OCI-LY7 (cell line): Measurements from ENCODE around the gene RPH3AL. TPM values are rescaled to one million over a fixed set of nuclear protein-coding genes. Genes with fewer than 3 reads are reported as not detected.

ENCODE experiments used
- BruUV-seq: library from RNA; stranded (reverse); fragments of 400-500 nt; replicated peaks from 2 replicates; lab custom pipeline; 2021; lab: Mats Ljungman, UMichigan
- CTCF ChIA-PET: fragments of 300-600 bp; sonication (Branson Sonifier 250); formaldehyde crosslinking; loops from one replicate; lab custom pipeline; 2022; ENCODE audit warnings: antibody characterized with exemption; ENCODE audit not compliant: unreplicated experiment; lab: Charles Lee
- POLR2A ChIA-PET: fragments of 300-600 bp; sonication (Branson Sonifier 250); formaldehyde crosslinking; loops from one replicate; lab custom pipeline; 2022; ENCODE audit warnings: antibody characterized with exemption; lab: Charles Lee
- DNase-seq: peaks from one replicate; pipeline ENCODE4 v3.0.0-alpha.2; 2015; ENCODE audit warnings: low spot score
- H2AFZ ChIP-seq: fragments of 200-600 bp; sonication (generic), shearing (Covaris generic); 2 replicates; pipeline ENCODE4 v1.6.1; 2014; ENCODE audit warnings: mild to moderate bottlenecking, antibody characterized with exemption, low read length, moderate library complexity
- H3K27ac ChIP-seq: fragments of 200-600 bp; sonication (generic); 2 replicates; pipeline ENCODE4 v1.5.1; 2014; ENCODE audit warnings: mixed run types, low read depth, mild to moderate bottlenecking, moderate library complexity, low read length, inconsistent platforms; ENCODE audit not compliant: poor library complexity, severe bottlenecking
- H3K36me3 ChIP-seq: fragments of 200-600 bp; sonication (generic); 2 replicates; pipeline ENCODE4 v1.6.1; 2014; ENCODE audit warnings: mild to moderate bottlenecking, antibody characterized with exemption, low read length, moderate library complexity, mixed read lengths; ENCODE audit not compliant: insufficient read depth
- H3K4me1 ChIP-seq: fragments of 200-600 bp; sonication (generic); 2 replicates; pipeline ENCODE4 v1.5.1; 2014; ENCODE audit warnings: mild to moderate bottlenecking, low read length; ENCODE audit not compliant: insufficient read depth, poor library complexity, severe bottlenecking
- H3K4me2 ChIP-seq: fragments of 200-600 bp; sonication (generic); 2 replicates; pipeline ENCODE4 v1.6.1; 2014; ENCODE audit warnings: mild to moderate bottlenecking, low read length
- H3K4me3 ChIP-seq: fragments of 200-600 bp; sonication (generic); 2 replicates; pipeline ENCODE4 v1.5.1; 2014; ENCODE audit warnings: mild to moderate bottlenecking, low read depth, low read length; ENCODE audit not compliant: poor library complexity, severe bottlenecking
- H3K79me2 ChIP-seq: fragments of 200-600 bp; sonication (generic); 2 replicates; pipeline ENCODE4 v1.6.1; 2016; ENCODE audit warnings: low read depth, mild to moderate bottlenecking, low read length, moderate library complexity, mixed read lengths; ENCODE audit not compliant: insufficient read depth
- H3K9me2 ChIP-seq: fragments of 200-600 bp; sonication (generic); 2 replicates; pipeline ENCODE4 v1.6.1; 2016; ENCODE audit warnings: mild to moderate bottlenecking, low read length, mixed read lengths; ENCODE audit not compliant: insufficient read depth
- H3K9me3 ChIP-seq: fragments of 200-600 bp; sonication (generic); 2 replicates; pipeline ENCODE4 v1.6.1; 2014; ENCODE audit warnings: mild to moderate bottlenecking, mixed run types, low read length, mixed read lengths
- H4K20me1 ChIP-seq: fragments of 200-600 bp; sonication (generic); 2 replicates; pipeline ENCODE4 v1.6.1; 2014; ENCODE audit warnings: mild to moderate bottlenecking, antibody characterized with exemption, low read length, moderate library complexity, mixed read lengths; ENCODE audit not compliant: insufficient read depth
- EZH2phosphoT487 ChIP-seq: fragments of 200-600 bp; sonication (generic); IDR thresholded peaks from 2 replicates; pipeline ENCODE4 v1.6.1; 2018; ENCODE audit warnings: low read depth, borderline replicate concordance, mild to moderate bottlenecking, mixed run types, antibody characterized with exemption, low read length, moderate library complexity, mixed read lengths
- intact Hi-C: fragments of 100-400 bp; cut with micrococcal nuclease; formaldehyde crosslinking; loops from one replicate; pipeline ENCODE4 v1.10.0; 2022; ENCODE audit not compliant: unreplicated experiment
- total RNA-seq, 2 experiments: library from RNA; depleted of rRNA in 1 of 2; stranded (reverse); fragments of >200 nt in 1 of 2; shearing (Covaris generic) in 1 of 2; gene quantifications; 2 replicates each; pipeline ENCODE4 v1.2.3, GENCODE V29; 2014 to 2022
- TF ChIP-seq, protein P1 (sequence below): fragments of 200-600 bp; sonication (generic); conservative IDR thresholded peaks from 2 replicates; pipeline ENCODE4 v1.5.1; 2014; ENCODE audit warnings: mild to moderate bottlenecking, antibody characterized with exemption, low read length, moderate library complexity, mixed read lengths

Gene RPH3AL
- total RNA-seq, 2 experiments from 2014 or later, result 1.0 to 2.2 TPM

DNA sequence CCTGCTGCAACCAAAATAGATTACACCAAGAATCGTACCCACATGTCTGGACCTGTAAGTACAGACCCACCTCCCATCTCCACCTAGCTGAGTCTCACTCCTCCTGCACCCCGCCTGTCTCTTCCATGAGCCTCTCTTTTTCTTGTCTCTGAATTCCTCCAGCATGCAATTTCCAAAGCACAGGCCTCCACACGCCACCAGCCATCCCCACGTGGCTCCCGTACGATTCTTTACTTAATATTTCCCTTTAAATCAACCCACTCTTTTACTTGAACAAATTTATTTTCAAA is 1.2 kb downstream of the RPH3AL start:
- ChIA-PET CTCF (no interaction called here), POLR2A (no interaction called here)
- no TSS peak for BruUV-seq
- H2AFZ ChIP-seq, result no peak overlapping the region
- peaks cover 8% of the 10 kb centered on the region; the same call in 1 of the 2 replicates for H3K9me3 ChIP-seq
- TF ChIP-seq, protein P1, sequence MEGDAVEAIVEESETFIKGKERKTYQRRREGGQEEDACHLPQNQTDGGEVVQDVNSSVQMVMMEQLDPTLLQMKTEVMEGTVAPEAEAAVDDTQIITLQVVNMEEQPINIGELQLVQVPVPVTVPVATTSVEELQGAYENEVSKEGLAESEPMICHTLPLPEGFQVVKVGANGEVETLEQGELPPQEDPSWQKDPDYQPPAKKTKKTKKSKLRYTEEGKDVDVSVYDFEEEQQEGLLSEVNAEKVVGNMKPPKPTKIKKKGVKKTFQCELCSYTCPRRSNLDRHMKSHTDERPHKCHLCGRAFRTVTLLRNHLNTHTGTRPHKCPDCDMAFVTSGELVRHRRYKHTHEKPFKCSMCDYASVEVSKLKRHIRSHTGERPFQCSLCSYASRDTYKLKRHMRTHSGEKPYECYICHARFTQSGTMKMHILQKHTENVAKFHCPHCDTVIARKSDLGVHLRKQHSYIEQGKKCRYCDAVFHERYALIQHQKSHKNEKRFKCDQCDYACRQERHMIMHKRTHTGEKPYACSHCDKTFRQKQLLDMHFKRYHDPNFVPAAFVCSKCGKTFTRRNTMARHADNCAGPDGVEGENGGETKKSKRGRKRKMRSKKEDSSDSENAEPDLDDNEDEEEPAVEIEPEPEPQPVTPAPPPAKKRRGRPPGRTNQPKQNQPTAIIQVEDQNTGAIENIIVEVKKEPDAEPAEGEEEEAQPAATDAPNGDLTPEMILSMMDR, result no peak
- TF ChIP-seq EZH2phosphoT487, result no peak
- H3K4me2 ChIP-seq, result no peak overlapping the region
- H3K27ac ChIP-seq, result no peak overlapping the region
- H3K4me3 ChIP-seq, result no peak overlapping the region
- intact Hi-C loops, result no loop called here
- H3K4me1 ChIP-seq, result no peaks in the 10 kb centered on the region
- H3K9me2 ChIP-seq, result no peaks in the 10 kb centered on the region
- no peaks in the 10 kb centered on the region for H3K79me2 ChIP-seq
- H4K20me1 ChIP-seq, result no peaks in the 10 kb centered on the region
- H3K36me3 ChIP-seq, result no peaks in the 10 kb centered on the region
- DNase-seq, result no peak

DNA sequence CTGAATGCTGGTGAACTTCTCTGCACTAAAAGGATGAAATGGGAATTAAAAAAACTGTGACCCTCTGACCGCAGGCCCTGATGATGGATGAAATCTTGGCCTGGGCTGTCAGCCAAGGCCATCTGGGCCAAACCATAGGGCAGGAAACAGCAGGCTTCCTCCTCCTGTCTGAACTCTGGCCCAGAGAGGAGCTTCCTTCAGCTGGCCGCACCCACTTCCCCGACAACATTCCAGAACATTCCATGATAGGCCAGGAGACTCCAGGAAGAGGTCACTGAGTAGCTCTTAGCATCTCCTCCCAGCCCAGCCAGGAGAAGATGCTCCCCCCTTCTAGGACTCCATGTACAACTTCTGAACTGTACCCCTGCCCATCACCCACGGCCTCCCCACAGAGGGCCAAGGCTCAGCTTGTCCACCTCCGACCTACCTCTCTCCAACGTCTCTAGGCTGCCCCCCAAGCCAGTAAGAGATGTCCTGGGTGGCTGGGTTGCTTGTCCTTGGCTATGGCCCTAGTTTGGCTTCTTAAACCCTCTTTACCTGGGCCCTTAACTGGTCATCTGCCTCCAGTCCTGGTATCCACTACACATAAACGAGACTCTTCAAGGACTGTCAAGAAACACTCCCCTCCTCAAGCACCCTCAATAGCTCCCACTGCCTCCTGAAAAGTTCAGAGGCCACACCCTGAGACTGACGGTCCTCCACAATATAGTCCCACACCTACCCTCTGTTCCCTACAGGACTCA is 1.7 kb downstream of the RPH3AL start:
- Histone ChIP-seq H4K20me1 (no peaks in the 10 kb centered on the region), H2AFZ (no peak overlapping the region), H3K9me3 (peaks cover 8% of the 10 kb centered on the region; the same call in 1 of the 2 replicates), H3K4me2 (no peak overlapping the region), H3K9me2 (no peaks in the 10 kb centered on the region), H3K4me3 (no peak overlapping the region), H3K27ac (no peak overlapping the region), H3K36me3 (no peaks in the 10 kb centered on the region), H3K4me1 (no peaks in the 10 kb centered on the region), H3K79me2 (no peaks in the 10 kb centered on the region)
- POLR2A ChIA-PET, result no interaction called here
- no peak for DNase-seq
- TF ChIP-seq EZH2phosphoT487, result no peak
- TF ChIP-seq, protein P1, result no peak
- intact Hi-C loops, result no loop called here
- CTCF ChIA-PET, result no interaction called here
- BruUV-seq, result no TSS peak

DNA sequence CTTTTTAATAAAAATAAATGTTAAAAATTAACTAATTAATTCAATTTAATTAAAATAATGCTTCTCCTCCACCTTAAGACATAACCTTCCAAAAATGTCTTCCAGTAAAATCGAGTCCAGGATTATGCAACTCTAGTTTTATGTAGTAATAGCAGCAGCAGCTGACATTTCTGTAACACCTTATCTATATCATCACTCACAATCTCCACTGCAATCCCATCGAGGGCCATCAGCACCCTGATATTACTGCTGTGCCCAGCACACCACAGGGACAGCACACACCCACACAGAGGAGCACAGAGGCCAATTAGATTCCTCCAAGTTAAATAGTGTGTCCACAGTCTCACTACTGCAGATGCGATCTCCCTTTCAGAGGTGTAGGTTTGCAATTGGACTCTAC is 2.9 kb downstream of the RPH3AL start:
- no TSS peak for BruUV-seq
- Histone ChIP-seq H4K20me1 (no peaks in the 10 kb centered on the region), H3K36me3 (no peaks in the 10 kb centered on the region), H3K9me3 (no peaks in the 10 kb centered on the region), H3K27ac (no peak overlapping the region), H3K9me2 (no peaks in the 10 kb centered on the region), H2AFZ (no peak overlapping the region), H3K79me2 (no peaks in the 10 kb centered on the region), H3K4me3 (no peak overlapping the region), H3K4me1 (no peaks in the 10 kb centered on the region), H3K4me2 (no peak overlapping the region)
- CTCF ChIA-PET, result no interaction called here
- no peak for TF ChIP-seq EZH2phosphoT487
- TF ChIP-seq, protein P1, result no peak
- POLR2A ChIA-PET, result no interaction called here
- DNase-seq, result no peak
- intact Hi-C loops, result no loop called here
